Activated CD4-positive, CD25-positive, alpha-beta regulatory T cell treated with anti-CD3 and anti-CD28 coated beads, Interleukin-2, amount 50 U/mL, for 24 hours (primary cell): Measurements from ENCODE around the gene CTXN1.
"Not testable (repeated sequence)": the region's sequence is repeated elsewhere in the genome, so short reads cannot be mapped to it uniquely, and the experiment has no call there.

Experiments used
- ATAC-seq, 2 donors: fragments of 150-1000 bp; cut with Tn5 transposase; one replicate each; pipeline ENCODE4 v1.10.0; 2021; ENCODE audit warnings: mild to moderate bottlenecking in 1 of 2, moderate library complexity in 1 of 2

The CTXN1 gene

GRCh38 chr19:7924651-7925170 is 1.2 kb downstream of the CTXN1 start:
- ATAC-seq: no peak

GRCh38 chr19:7924241-7924640 is 1.7 kb downstream of the CTXN1 start:
- ATAC-seq: no peak

GRCh38 chr19:7923295-7924191 is 2.4 kb downstream of the CTXN1 start:
- ATAC-seq: no peak

DNA sequence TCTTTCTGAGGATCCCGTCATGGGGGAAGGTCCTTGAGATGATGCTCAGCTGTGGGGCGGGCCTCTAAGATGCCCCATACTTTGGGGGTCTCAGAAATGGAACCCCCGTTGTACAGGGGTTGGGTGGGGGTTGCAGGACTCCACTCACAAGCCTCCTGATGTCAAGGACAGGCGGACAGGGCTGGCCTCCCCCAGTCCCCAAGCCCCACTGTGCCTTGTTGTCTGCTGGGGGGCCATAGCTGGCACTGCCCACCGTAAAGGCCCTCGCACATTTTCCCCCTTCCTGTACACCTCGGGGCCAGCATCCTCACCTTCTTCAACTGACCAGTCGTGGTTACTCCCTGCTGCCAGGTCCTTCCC is 3.1 kb downstream of the CTXN1 start:
- ATAC-seq: no peak

- ATAC-seq: no peak
Observed at GRCh38 chr19:7921967-7922835, 3.7 kb downstream of the CTXN1 start.

GRCh38 chr19:7921302-7921966 is 4.5 kb downstream of the CTXN1 start:
- no peak for ATAC-seq

GRCh38 chr19:7920519-7921301 is 5.2 kb downstream of the CTXN1 start:
- peak; percentile 55 to 58 for ATAC-seq

DNA sequence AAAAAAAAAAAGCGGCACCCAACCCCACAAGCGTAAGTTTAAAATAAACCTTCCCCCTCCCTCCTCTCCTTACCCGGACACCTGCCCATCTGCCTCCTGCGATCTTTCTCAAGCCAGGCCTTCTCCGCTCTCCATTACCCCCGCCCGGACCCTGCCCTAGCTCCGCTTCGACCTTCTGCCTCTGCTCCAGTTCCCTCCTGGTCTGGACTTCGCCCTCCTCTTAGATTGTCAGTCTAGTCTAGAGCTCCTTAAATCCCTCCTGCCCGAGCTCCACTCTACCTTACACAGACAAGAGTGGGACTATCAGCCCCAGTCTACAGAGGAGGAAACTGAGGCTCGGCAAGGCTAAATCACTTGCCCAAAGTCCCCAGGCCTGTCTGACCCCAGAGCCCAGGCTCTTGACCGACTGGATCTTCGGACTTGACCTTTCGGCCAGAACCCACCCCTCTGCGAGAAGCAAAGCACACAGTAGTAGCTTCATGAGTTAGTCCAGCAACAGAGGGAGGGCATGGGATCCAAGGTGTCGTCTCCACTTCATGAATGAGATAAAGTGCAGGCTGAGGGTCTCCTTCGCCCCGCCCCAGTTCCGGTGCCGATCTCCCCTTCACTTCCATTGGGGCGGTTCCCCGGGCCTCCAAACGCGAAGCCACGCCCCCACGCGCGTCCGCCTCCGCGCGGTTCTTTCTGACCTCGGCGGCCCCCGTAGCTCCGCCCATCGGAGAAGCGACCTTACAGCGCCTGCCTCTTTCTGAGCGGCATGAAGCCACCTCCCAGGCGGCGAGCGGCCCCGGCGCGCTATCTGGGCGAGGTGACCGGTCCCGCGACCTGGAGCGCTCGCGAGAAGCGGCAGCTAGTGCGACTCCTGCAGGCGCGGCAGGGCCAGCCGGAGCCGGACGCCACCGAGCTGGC is 6.1 kb downstream of the CTXN1 start, which contains the start of gene SNAPC2:
TSS of gene SNAPC2 (plus strand) at position 729 of the 909 bp plus-strand sequence. CDS start at position 758, 29 bp downstream.
- peak; percentile 71 to 76 for ATAC-seq

DNA sequence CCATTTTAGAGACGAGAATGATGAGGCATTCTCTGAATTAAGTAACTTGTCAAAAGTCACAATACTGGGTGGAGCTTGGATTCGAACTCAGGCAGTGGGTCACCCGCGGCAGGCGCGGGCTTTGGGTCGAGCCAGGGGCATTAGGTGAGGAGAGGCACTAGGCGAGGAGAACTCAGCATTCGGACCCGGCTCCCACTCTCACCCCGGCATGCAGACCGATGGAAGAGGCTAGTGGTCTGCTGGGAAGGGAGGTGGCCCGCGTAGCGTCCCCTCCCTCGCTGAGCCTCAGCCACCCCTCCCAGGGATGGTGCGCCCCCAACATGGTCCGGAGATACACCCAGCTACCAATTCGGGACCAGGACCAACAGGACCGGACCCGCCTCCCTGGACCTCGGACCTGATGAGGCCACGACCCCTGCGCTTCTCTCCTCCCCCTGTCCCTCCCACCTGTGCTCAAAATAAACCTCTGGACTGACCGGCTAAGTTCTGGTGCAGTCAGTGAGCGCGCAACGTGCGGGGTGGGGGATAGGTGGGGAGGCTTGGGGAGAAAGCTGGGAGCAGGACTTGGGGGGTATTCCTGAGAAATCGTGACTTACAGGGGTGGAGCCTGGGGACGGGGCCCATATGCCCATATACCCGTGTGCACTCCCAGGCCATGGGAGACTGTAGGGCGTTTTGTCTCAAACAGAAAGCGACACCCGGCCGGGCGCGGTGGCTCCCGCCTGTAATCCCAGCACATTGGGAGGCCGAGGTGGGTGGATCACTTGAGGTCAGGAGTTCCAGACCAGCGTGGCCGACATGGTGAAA is 7.1 kb downstream of the CTXN1 start:
- ATAC-seq: no peak

DNA sequence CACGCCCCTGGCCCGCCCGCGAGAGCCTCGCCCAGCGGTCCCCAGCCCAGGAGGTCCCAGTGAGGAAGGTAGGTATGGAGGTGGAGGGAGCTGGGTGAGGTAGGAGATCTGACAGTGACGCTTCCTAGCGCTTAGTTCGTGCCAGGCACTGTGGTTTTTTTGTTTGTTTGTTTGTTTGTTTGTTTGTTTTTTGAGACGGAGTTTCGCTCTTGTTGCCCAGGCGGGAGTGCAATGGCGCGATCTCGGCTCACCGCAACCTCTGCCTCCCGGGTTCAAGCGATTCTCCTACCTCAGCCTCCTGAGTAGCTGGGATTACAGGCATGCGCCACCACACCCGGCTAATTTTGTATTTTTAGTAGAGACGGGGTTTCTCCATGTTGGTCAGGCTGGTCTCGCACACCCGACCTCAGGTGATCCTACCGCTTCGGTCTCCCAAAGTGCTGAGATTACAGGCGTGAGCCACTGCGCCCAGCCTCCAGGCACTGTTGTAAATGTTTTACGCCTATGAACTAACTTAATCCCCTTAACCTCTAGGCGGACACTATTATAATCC is 7.8 kb downstream of the CTXN1 start:
- ATAC-seq: not testable (repeated sequence)

DNA sequence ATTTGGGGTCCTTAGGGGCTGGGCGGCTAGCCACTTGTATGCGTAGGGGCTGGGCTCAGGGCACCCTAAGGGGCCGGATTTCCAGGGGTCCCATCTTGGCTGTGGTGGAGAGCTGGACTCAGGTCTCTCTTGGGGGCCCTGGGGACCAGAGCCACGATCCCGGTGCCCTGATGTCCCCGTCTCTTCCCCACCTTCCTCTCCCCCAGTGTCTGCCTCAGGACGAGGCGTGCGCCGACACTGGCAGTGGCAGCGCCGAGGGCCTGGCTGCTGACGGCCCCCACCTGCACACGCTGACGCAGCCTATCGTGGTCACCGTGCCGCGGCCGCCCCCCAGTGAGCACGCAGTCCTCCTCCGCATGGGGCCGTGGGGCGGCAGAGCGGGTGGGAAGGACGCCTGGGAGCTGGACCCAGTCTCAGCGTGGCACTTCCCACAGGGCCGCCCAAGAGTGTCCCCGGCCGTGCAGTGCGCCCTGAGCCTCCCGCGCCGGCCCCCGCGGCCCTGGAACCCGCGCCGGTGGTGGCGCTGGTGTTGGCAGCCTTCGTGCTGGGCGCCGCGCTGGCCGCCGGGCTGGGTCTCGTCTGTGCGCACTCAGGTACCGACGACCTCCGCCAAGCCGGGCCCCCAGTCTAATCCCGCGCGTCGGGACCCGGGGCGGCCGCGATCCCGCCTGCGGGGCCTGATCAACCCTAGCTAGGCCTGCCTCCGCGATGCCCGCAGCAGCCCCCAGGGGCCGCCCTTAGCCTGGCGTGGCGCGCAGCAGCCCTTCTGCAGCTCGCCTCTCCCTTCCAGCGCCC is 8.5 kb downstream of the CTXN1 start:
- ATAC-seq: peak; percentile 25 to 34

DNA sequence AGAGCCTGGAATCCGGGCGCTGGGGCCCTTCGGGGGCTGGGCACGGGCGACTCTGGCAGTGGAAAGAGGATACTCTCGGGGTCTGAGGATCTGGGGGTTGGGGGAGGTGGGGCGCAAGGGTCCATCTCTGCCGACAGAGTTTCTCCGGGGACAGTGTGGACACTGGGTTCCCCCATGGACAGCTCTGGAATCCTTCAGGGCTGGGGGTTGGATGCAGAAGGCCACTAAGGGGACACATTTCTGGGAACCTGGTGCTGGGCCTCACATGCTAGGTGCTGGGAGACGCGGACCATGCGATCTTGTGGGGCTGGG is 9.0 kb downstream of the CTXN1 start:
- no peak for ATAC-seq

DNA sequence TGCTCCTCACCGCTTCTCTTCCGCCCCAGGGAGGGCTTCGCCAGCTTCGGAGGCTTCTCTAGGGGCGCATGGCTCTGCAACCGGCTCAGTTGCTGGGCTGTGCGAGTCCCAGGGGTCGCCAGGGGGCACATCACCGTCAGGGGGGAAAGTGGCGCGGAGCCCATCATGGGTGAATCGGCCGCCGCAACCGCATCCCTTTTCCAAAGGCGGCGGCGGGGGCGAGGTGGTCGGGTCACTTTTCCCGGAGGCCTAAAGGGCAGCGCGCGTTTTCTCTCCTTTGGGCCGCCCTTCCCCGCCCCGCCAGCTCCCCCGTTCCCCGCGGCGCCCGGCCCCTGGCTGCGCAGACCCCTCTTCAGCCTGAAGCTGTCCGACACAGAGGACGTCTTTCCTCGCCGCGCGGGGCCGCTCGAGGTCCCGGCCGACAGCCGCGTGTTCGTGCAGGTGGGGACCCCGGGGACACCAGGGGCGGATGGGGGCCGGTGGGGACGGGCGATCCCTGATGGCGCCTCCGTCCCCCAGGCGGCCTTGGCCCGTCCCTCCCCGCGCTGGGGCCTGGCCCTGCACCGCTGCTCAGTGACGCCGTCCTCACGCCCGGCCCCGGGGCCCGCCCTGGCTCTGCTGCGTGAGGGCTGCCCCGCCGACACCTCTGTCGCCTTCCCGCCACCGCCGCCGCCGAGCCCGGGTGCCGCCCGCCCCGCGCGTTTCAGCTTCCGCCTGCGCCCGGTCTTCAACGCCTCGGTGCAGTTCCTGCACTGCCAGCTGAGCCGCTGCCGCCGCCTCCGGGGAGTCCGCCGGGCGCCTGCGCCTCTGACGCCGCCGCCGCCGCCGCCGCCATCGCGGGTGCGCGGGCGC is 9.6 kb downstream of the CTXN1 start:
- peak; percentile 1 to 7 for ATAC-seq

DNA sequence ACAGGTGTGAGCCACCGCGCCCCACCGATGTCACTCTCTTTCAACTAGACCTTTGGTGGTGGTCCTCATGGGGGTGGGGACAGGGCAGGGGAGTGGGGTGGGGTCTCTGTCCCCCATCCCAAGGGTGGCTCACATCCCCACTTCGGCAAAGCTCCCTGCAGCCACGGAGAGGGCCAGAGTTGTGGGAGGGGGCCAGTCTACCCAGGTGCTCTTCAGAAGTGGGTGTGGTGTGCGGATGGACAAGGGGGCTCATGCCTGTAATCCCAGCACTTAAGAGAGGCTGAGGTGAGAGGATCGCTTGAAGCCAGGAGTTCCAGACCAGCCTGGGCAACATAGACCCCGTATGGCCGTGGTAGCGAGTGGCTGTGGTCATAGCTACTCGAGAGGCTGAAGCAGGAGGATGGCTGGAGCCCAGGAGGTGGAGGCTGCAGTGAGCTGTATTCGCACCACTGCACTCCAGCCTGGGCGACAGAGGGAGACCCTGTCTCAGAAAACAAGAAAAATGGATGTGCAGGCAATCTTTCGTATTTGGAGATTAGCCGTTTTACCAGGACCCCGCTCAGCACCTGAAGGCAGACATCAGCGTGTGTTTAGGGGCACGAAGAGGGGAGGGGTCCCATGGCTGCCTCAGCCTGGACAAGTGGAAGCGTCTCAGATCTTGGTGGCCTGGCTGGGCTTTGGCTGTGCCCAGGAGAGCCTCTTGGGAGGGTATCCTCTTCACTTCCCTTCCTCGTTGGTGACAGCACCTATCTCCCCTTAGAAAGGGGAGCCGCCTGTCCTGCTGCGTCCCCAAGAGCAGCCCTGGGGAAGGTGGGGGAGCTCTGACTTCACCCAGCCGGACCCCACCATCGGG is 10.5 kb downstream of the CTXN1 start:
- ATAC-seq: no peak

DNA sequence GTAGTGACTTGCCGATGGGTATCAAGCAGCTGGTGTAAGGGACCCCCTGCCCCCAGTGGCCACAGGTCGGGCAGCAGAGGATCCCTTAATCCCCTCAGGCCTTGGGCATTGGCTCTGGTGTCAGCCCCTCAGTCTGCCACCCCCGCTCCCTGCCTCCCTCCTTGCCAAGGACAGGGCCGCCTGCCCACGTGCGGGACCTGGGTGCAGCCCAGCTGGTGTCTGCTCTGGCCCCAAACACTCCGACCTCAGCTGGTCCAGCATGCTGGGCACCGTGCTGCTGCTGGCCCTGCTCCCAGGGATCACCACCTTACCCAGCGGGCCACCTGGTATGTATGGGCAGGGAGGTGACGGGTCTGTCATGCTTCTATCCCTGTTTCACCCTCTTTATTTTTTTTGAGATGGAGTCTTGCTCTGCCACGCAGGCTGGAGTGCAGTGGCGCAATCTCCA is 11.3 kb downstream of the CTXN1 start, which contains the start of gene TGFBR3L:
TSS of gene TGFBR3L (plus strand) at position 233 of the 448 bp plus-strand sequence.
- ATAC-seq: no peak

DNA sequence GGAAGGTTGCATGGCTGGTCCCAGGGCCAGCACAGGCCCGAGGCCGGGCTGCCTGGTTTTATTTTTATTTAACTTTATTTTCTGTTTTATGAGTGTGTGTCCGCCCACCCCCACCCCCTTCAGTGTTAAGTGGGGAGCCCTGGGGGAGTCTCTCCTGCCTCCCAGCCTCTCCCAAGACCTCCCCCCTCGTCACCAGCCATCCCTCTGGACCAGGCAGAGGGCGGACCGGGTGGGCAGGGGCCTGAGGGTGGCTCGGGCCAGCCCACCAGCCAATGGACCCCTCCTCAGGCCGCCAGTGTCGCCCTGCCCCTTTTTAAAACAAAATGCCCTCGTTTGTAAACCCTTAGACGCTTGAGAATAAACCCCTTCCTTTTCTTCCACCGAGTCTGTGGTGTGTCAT is 11.8 kb downstream of the CTXN1 start:
- ATAC-seq: no peak

GRCh38 chr19:7913652-7914051 is 12.3 kb downstream of the CTXN1 start:
- no peak for ATAC-seq
